ENCODE data around the gene CRYGS. TPM values are rescaled to one million over a fixed set of nuclear protein-coding genes. Genes with fewer than 3 reads are reported as not detected.

Gene CRYGS
- total RNA-seq, 2 experiments from 2014 or later, result 3.5 to 7.0 TPM

DNA sequence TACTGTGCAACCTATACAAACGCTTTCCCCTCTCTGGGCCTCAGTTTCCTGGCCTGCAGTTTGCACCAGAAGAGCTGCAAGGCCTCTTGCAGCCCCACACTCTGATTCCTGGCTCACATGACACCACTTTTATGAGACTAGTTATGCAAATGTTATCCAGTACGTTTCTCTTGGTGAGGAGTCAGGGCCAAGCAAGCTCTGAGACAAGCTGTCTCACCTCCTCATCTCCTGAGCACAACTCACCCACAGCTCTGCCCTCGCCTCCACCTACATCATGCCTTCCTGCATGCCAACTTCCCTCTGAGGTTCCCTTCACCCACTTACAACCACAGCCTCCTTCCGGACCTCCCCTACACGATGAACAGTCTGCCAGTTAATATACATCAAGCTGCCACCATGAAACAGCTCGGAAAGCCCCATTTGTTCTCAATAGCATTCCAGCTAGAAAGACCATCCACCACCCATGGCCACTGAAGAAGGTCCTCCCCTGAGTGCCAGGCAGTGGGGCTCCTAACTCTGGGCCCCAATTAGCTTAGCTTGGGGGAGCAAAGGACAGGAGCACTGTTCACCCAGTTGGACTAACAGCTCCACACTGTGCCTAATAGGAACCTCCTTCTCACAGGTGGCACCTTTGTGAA, 25.0 kb downstream of the CRYGS start:
- ChIA-PET CTCF (ENCODE audit: unreplicated experiment) (interaction anchor here (0.8 to 1.2 kb wide), 3 partner anchors 10 to 576 kb away, joined by 4 to 6 read pairs (median 5); partner anchors contain the start of gene DNAJB11), POLR2A (interaction anchor here (0.5 to 5.0 kb wide), 14 partner anchors 10 to 1061 kb away, joined by 3 to 38 read pairs (median 3); partner anchors contain the start of genes DNAJB11 and TBCCD1)
- H3K27ac ChIP-seq (ENCODE audit: low read depth, low read length, poor library complexity, severe bottlenecking), result peak overlapping the region; percentile 42
- no peaks in the 10 kb centered on the region for H3K9me2 ChIP-seq (ENCODE audit: insufficient read depth, low read length)
- H3K4me2 ChIP-seq (ENCODE audit: low read length), result peak overlapping the region; percentile 63
- H2AFZ ChIP-seq (ENCODE audit: low read length), result peak overlapping the region; percentile 92
- no peaks in the 10 kb centered on the region for H3K9me3 ChIP-seq (ENCODE audit: low read length)
- H3K4me1 ChIP-seq (ENCODE audit: insufficient read depth, low read length, poor library complexity, severe bottlenecking), result peaks cover 54% of the 10 kb centered on the region
- DNase-seq (ENCODE audit: low spot score), result peak; percentile 41
- H3K4me3 ChIP-seq (ENCODE audit: low read depth, low read length, poor library complexity, severe bottlenecking), result no peak overlapping the region
- intact Hi-C loops (cut with micrococcal nuclease; ENCODE audit: unreplicated experiment), result no loop called here
- H4K20me1 ChIP-seq (ENCODE audit: insufficient read depth, low read length), result no peaks in the 10 kb centered on the region
- BruUV-seq (replicated peaks), result no TSS peak
- TF ChIP-seq EZH2phosphoT487 (IDR thresholded peaks at IDR 0.05; ENCODE audit: borderline replicate concordance, low read depth, low read length), result no peak
- TF ChIP-seq, protein P1, sequence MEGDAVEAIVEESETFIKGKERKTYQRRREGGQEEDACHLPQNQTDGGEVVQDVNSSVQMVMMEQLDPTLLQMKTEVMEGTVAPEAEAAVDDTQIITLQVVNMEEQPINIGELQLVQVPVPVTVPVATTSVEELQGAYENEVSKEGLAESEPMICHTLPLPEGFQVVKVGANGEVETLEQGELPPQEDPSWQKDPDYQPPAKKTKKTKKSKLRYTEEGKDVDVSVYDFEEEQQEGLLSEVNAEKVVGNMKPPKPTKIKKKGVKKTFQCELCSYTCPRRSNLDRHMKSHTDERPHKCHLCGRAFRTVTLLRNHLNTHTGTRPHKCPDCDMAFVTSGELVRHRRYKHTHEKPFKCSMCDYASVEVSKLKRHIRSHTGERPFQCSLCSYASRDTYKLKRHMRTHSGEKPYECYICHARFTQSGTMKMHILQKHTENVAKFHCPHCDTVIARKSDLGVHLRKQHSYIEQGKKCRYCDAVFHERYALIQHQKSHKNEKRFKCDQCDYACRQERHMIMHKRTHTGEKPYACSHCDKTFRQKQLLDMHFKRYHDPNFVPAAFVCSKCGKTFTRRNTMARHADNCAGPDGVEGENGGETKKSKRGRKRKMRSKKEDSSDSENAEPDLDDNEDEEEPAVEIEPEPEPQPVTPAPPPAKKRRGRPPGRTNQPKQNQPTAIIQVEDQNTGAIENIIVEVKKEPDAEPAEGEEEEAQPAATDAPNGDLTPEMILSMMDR (conservative IDR thresholded peaks at IDR 0.05; ENCODE audit: low read length), result no peak
- H3K36me3 ChIP-seq (ENCODE audit: insufficient read depth, low read length), result no peaks in the 10 kb centered on the region
- H3K79me2 ChIP-seq (ENCODE audit: insufficient read depth, low read depth, low read length), result no peaks in the 10 kb centered on the region

DNA sequence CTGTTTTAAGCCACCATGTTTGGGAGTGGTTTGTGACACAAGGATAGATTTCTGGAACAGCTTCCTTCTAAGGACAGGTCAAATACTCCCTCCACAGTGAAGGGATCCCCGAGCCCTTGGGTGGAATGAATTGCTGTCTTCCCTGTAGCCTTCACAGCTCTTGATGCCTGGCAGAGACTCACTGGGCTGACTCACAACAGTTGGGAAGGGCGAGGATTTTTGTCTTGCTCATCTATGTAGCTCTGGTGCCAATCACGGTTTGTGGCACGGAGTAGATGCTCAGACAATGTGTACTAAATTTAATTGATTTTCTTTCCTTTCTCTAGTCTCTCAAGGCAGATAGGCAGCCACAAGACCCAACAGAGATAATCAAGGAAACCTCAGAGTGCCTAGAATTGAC, 27.0 kb downstream of the CRYGS start:
- no peaks in the 10 kb centered on the region for H3K9me3 ChIP-seq (ENCODE audit: low read length)
- TF ChIP-seq EZH2phosphoT487 (IDR thresholded peaks at IDR 0.05; ENCODE audit: borderline replicate concordance, low read depth, low read length), result no peak
- H3K36me3 ChIP-seq (ENCODE audit: insufficient read depth, low read length), result no peaks in the 10 kb centered on the region
- ChIA-PET POLR2A (interaction anchor here (1.0 to 5.0 kb wide), 2 partner anchors 17 to 25 kb away, joined by 4 to 38 read pairs; no protein-coding TSS in a partner anchor), CTCF (ENCODE audit: unreplicated experiment) (interaction anchor here (0.7 to 1.4 kb wide), 3 partner anchors 12 to 17 kb away, joined by 4 to 6 read pairs (median 6); no protein-coding TSS in a partner anchor)
- no peak overlapping the region for H3K27ac ChIP-seq (ENCODE audit: low read depth, low read length, poor library complexity, severe bottlenecking)
- H3K4me2 ChIP-seq (ENCODE audit: low read length), result no peak overlapping the region
- DNase-seq (ENCODE audit: low spot score), result no peak
- no peaks in the 10 kb centered on the region for H3K79me2 ChIP-seq (ENCODE audit: insufficient read depth, low read depth, low read length)
- peaks cover 50% of the 10 kb centered on the region for H3K4me1 ChIP-seq (ENCODE audit: insufficient read depth, low read length, poor library complexity, severe bottlenecking)
- H2AFZ ChIP-seq (ENCODE audit: low read length), result no peak overlapping the region
- no TSS peak for BruUV-seq (replicated peaks)
- no peaks in the 10 kb centered on the region for H3K9me2 ChIP-seq (ENCODE audit: insufficient read depth, low read length)
- H4K20me1 ChIP-seq (ENCODE audit: insufficient read depth, low read length), result no peaks in the 10 kb centered on the region
- H3K4me3 ChIP-seq (ENCODE audit: low read depth, low read length, poor library complexity, severe bottlenecking), result no peak overlapping the region
- intact Hi-C loops (cut with micrococcal nuclease; ENCODE audit: unreplicated experiment), result no loop called here

DNA sequence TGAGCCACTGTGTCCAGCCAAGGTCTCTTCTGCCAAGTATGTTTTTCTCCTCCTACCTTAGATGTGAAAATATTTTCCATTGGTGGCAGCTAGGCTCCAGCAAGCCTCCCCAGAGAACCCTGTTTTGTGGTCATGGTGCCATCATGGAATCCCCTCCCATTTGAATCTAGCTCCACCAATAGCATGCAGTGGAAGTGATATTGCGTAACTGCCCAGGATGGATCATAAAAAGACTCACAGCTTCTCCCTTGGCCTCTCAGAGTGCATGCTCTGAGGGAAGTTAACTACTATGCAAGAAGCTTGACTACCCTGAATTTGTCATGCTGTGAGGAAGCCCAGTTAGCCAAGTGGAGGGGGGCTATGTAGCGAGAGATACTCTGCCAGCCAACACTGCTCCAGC, 27.5 kb downstream of the CRYGS start:
- Histone ChIP-seq H2AFZ (ENCODE audit: low read length) (no peak overlapping the region), H3K4me1 (ENCODE audit: insufficient read depth, low read length, poor library complexity, severe bottlenecking) (peaks cover 44% of the 10 kb centered on the region), H3K4me2 (ENCODE audit: low read length) (no peak overlapping the region), H3K79me2 (ENCODE audit: insufficient read depth, low read depth, low read length) (no peaks in the 10 kb centered on the region), H4K20me1 (ENCODE audit: insufficient read depth, low read length) (no peaks in the 10 kb centered on the region), H3K9me2 (ENCODE audit: insufficient read depth, low read length) (no peaks in the 10 kb centered on the region), H3K27ac (ENCODE audit: low read depth, low read length, poor library complexity, severe bottlenecking) (no peak overlapping the region), H3K9me3 (ENCODE audit: low read length) (no peaks in the 10 kb centered on the region), H3K4me3 (ENCODE audit: low read depth, low read length, poor library complexity, severe bottlenecking) (no peak overlapping the region), H3K36me3 (ENCODE audit: insufficient read depth, low read length) (no peaks in the 10 kb centered on the region)
- no peak for TF ChIP-seq EZH2phosphoT487 (IDR thresholded peaks at IDR 0.05; ENCODE audit: borderline replicate concordance, low read depth, low read length)
- TF ChIP-seq, protein P1 (conservative IDR thresholded peaks at IDR 0.05; ENCODE audit: low read length), result no peak
- intact Hi-C loops (cut with micrococcal nuclease; ENCODE audit: unreplicated experiment), result no loop called here
- no TSS peak for BruUV-seq (replicated peaks)
- ChIA-PET POLR2A (interaction anchor here (0.6 to 5.0 kb wide), 4 partner anchors 12 to 25 kb away, joined by 3 to 38 read pairs (median 4); no protein-coding TSS in a partner anchor), CTCF (ENCODE audit: unreplicated experiment) (interaction anchor here (0.7 to 1.4 kb wide), 2 partner anchors 12 to 18 kb away, joined by 4 to 6 read pairs; no protein-coding TSS in a partner anchor)
- no peak for DNase-seq (ENCODE audit: low spot score)

Data from OCI-LY7 (cell line).